ENCODE data around the gene MTHFD2L. TPM values are rescaled to one million over a fixed set of nuclear protein-coding genes. Genes with fewer than 3 reads are reported as not detected.

Gene MTHFD2L
- total RNA-seq, 1 experiment from 2014 or later: 11.6 TPM

DNA sequence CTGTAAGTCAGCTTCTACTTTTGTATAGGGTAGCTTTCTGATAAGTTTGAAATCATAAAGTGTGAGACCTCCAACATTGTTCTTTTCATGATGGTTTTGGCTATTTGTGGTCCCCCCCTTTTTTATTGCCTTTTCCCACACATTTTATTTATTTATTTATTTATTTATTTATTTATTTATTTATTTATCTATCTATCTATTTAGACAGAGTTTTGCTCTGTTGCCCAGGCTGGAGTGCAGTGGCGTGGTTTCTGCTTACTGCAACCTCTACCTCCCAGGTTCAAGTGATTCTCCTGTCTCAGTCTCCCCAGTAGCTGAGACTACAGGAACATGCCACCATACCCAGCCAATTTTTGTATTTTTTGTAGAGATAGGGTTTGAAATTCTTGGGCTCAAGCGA lies 9.7 kb upstream of the MTHFD2L start:
- Histone ChIP-seq H3K4ac (ENCODE audit: low read depth, low read length) (no peak overlapping the region), H2AK5ac (ENCODE audit: insufficient read length, low read length) (no peak overlapping the region)

More for the DNA sequence above, 9.7 kb upstream of the MTHFD2L start:
- Histone ChIP-seq H3T11ph (ENCODE audit: low read length) (no peak overlapping the region), H3K79me2 (ENCODE audit: insufficient read depth, low read length) (no peaks in the 10 kb centered on the region), H3K9me3 (ENCODE audit: control insufficient read depth, low read depth, low read length) (no peaks in the 10 kb centered on the region), H2BK20ac (ENCODE audit: low read depth, low read length, poor library complexity, severe bottlenecking) (no peak overlapping the region), H4K20me1 (ENCODE audit: control insufficient read depth, insufficient read depth, insufficient read length) (no peaks in the 10 kb centered on the region), H3K27me3 (ENCODE audit: insufficient read depth, low read length) (no peaks in the 10 kb centered on the region), H4K8ac (replicated peaks; ENCODE audit: insufficient read length, low read depth, low read length) (no peak overlapping the region), H3K18ac (ENCODE audit: insufficient read length, low read depth, low read length) (no peak overlapping the region), H2AFZ (ENCODE audit: low read length) (no peak overlapping the region), H2BK12ac (ENCODE audit: insufficient read length, low read depth, low read length) (no peak overlapping the region), H3K9ac (ENCODE audit: extremely low read depth, insufficient read length, low read length) (no peak overlapping the region), H3K27ac (ENCODE audit: insufficient read length, low read depth, low read length) (no peak overlapping the region), H3K14ac (ENCODE audit: insufficient read depth, low read length) (no peak overlapping the region), H3K4me2 (ENCODE audit: insufficient read depth, insufficient read length, low read length) (no peak overlapping the region), H4K91ac (ENCODE audit: insufficient read length, low read depth, low read length) (no peak overlapping the region), H4K5ac (ENCODE audit: insufficient read length, low read depth, low read length) (no peak overlapping the region), H3K56ac (ENCODE audit: insufficient read length, low read depth, low read length) (no peak overlapping the region), H2BK15ac (ENCODE audit: low read depth, low read length) (no peak overlapping the region), H3K4me1 (ENCODE audit: insufficient read depth, low read length) (no peaks in the 10 kb centered on the region), H3K23ac (ENCODE audit: insufficient read length, low read depth, low read length) (no peak overlapping the region), H2BK120ac (ENCODE audit: low read depth, low read length, poor library complexity, severe bottlenecking) (no peak overlapping the region), H3K79me1 (ENCODE audit: insufficient read depth, low read depth, low read length, poor library complexity, severe bottlenecking) (no peaks in the 10 kb centered on the region), H2BK5ac (ENCODE audit: insufficient read length, low read length) (no peak overlapping the region), H3K23me2 (ENCODE audit: insufficient read length, low read depth, low read length, poor library complexity, severe bottlenecking) (no peaks in the 10 kb centered on the region)
- Mint-ChIP-seq H3K36me3 (ENCODE audit: insufficient read depth in 1 of 3, low read depth in 3 of 3) (no peaks in the 10 kb centered on the region; a peak in 1 of 7 replicates), H3K4me3 (no peak overlapping the region), H3K4me1 (0 out of 4 replicates have a peak, but pooled peaks cover 0 to 2% of the 10 kb centered on the region in 2 experiments), H3K9me3 (no peaks in the 10 kb centered on the region; a peak in 1 of 5 replicates), H3K27me3 (ENCODE audit: low read depth) (no peaks in the 10 kb centered on the region), H3K27ac (no peak overlapping the region)
- no CpG with 5 or more reads among the region's 2 CpGs for WGBS (ENCODE audit: extremely low coverage, insufficient read length, low lambda C conversion rate)
- TF ChIP-seq, protein P1, sequence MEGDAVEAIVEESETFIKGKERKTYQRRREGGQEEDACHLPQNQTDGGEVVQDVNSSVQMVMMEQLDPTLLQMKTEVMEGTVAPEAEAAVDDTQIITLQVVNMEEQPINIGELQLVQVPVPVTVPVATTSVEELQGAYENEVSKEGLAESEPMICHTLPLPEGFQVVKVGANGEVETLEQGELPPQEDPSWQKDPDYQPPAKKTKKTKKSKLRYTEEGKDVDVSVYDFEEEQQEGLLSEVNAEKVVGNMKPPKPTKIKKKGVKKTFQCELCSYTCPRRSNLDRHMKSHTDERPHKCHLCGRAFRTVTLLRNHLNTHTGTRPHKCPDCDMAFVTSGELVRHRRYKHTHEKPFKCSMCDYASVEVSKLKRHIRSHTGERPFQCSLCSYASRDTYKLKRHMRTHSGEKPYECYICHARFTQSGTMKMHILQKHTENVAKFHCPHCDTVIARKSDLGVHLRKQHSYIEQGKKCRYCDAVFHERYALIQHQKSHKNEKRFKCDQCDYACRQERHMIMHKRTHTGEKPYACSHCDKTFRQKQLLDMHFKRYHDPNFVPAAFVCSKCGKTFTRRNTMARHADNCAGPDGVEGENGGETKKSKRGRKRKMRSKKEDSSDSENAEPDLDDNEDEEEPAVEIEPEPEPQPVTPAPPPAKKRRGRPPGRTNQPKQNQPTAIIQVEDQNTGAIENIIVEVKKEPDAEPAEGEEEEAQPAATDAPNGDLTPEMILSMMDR (conservative IDR thresholded peaks at IDR 0.05): no peak
- no peak for DNase-seq

All from H9 (cell line).